Lower lobe of right lung (tissue), 2 donors: ENCODE results near the gene NDUFA12. TPM values are rescaled to one million over a fixed set of nuclear protein-coding genes. Genes with fewer than 3 reads are reported as not detected.

ENCODE experiments used
- ATAC-seq, 2 donors: fragments of 200-7000 bp; cut with Tn5 transposase; one replicate each; pipeline ENCODE4 v1.9.1; 2020 to 2022; ENCODE audit warnings: mild to moderate bottlenecking in 2 of 2, moderate library complexity in 2 of 2
- DNase-seq: peaks from one replicate; pipeline ENCODE4 v3.0.0-alpha.2; 2020
- H3K27ac ChIP-seq: fragments of 200-600 bp; one replicate; pipeline ENCODE4 v1.8.0; 2022
- H3K27me3 ChIP-seq: fragments of 200-600 bp; one replicate; pipeline ENCODE4 v1.8.0; 2022; ENCODE audit warnings: low read depth
- H3K36me3 ChIP-seq: fragments of 200-600 bp; one replicate; pipeline ENCODE4 v1.8.0; 2022; ENCODE audit warnings: mild to moderate bottlenecking
- H3K4me1 ChIP-seq: fragments of 200-600 bp; one replicate; pipeline ENCODE4 v1.8.0; 2022
- H3K4me3 ChIP-seq: fragments of 200-600 bp; one replicate; pipeline ENCODE4 v1.8.0; 2022; ENCODE audit warnings: mild to moderate bottlenecking
- H3K9me3 ChIP-seq: fragments of 200-600 bp; one replicate; pipeline ENCODE4 v1.8.0; 2022
- CTCF ChIP-seq: fragments of 200-600 bp; IDR thresholded peaks from one replicate; pipeline ENCODE4 v1.8.0; 2022; ENCODE audit warnings: antibody characterized with exemption, mild to moderate bottlenecking
- intact Hi-C: fragments of 100-400 bp; cut with DNase I; formaldehyde crosslinking; loops from one replicate; pipeline ENCODE4 v1.11.0; 2022
- total RNA-seq: library from RNA; stranded (reverse); fragmentation: NEBNext Ultra II Directional; extraction: Animal tissue kit (Norgen Biotek cat#: 25700); gene quantifications from one replicate; pipeline ENCODE4 v1.2.1, GENCODE V29; 2021
- donor health status: DM: no; HTN: yes; CAD: no; lungs with severe emphysema.

Gene NDUFA12
- total RNA-seq, 1 donor from 2014 or later, result 65.0 TPM

GRCh38 chr12:94982456-94982855 lies 21.0 kb downstream of the NDUFA12 start:
- TF ChIP-seq CTCF, result no peak
- ATAC-seq, result no peak
- H3K9me3 ChIP-seq, result no peaks in the 10 kb centered on the region
- DNase-seq, result no peak
- H3K4me1 ChIP-seq, result no peaks in the 10 kb centered on the region
- intact Hi-C loops, result no loop called here
- H3K36me3 ChIP-seq, result peaks cover 7% of the 10 kb centered on the region
- H3K27ac ChIP-seq, result no peak overlapping the region
- H3K27me3 ChIP-seq, result no peaks in the 10 kb centered on the region
- no peak overlapping the region for H3K4me3 ChIP-seq

GRCh38 chr12:94980577-94980976 lies 22.9 kb downstream of the NDUFA12 start:
- Histone ChIP-seq H3K9me3 (no peaks in the 10 kb centered on the region), H3K27ac (no peak overlapping the region), H3K27me3 (no peaks in the 10 kb centered on the region), H3K36me3 (peaks cover 7% of the 10 kb centered on the region), H3K4me1 (no peaks in the 10 kb centered on the region), H3K4me3 (no peak overlapping the region)
- intact Hi-C loops, result no loop called here
- DNase-seq, result no peak
- TF ChIP-seq CTCF, result no peak
- no peak for ATAC-seq

GRCh38 chr12:94979941-94980340 lies 23.6 kb downstream of the NDUFA12 start:
- no peak overlapping the region for H3K4me3 ChIP-seq
- no peaks in the 10 kb centered on the region for H3K9me3 ChIP-seq
- no peak for ATAC-seq
- intact Hi-C loops, result no loop called here
- H3K27ac ChIP-seq, result no peak overlapping the region
- H3K36me3 ChIP-seq, result peaks cover 7% of the 10 kb centered on the region
- no peak for TF ChIP-seq CTCF
- no peak for DNase-seq
- no peaks in the 10 kb centered on the region for H3K27me3 ChIP-seq
- H3K4me1 ChIP-seq, result no peaks in the 10 kb centered on the region

- H3K27ac ChIP-seq, result no peak overlapping the region
- intact Hi-C loops, result no loop called here
- no peaks in the 10 kb centered on the region for H3K27me3 ChIP-seq
- H3K9me3 ChIP-seq, result no peaks in the 10 kb centered on the region
- no peak for DNase-seq
- no peaks in the 10 kb centered on the region for H3K4me1 ChIP-seq
- TF ChIP-seq CTCF, result no peak
- H3K36me3 ChIP-seq, result peaks cover 14% of the 10 kb centered on the region
- H3K4me3 ChIP-seq, result no peak overlapping the region
- ATAC-seq, result peak in 1 of 2 donors; percentile 9
Observed at GRCh38 chr12:94977766-94978468, 25.6 kb downstream of the NDUFA12 start.

GRCh38 chr12:94973221-94973620 lies 30.3 kb downstream of the NDUFA12 start:
- no peaks in the 10 kb centered on the region for H3K27me3 ChIP-seq
- ATAC-seq, result no peak
- H3K4me3 ChIP-seq, result no peak overlapping the region
- peaks cover 21% of the 10 kb centered on the region for H3K36me3 ChIP-seq
- H3K9me3 ChIP-seq, result no peaks in the 10 kb centered on the region
- intact Hi-C loops, result no loop called here
- no peak overlapping the region for H3K27ac ChIP-seq
- no peak for TF ChIP-seq CTCF
- no peaks in the 10 kb centered on the region for H3K4me1 ChIP-seq
- DNase-seq, result no peak
